Caco-2 (cell line): ENCODE measurements around the gene MRI1. TPM values are rescaled to one million over a fixed set of nuclear protein-coding genes. Genes with fewer than 3 reads are reported as not detected.

ENCODE experiments used
- BruUV-seq: library from RNA; stranded (reverse); fragments of 400-500 nt; replicated peaks from 2 replicates; lab custom pipeline; 2021; lab: Mats Ljungman, UMichigan
- CTCF ChIA-PET: fragments of 300-600 bp; sonication (Branson Sonifier 250); formaldehyde crosslinking; loops from one replicate; lab custom pipeline; 2022; ENCODE audit warnings: antibody characterized with exemption; lab: Charles Lee
- POLR2A ChIA-PET: fragments of 300-600 bp; sonication (Branson Sonifier 250); formaldehyde crosslinking; loops from one replicate; lab custom pipeline; 2022; ENCODE audit warnings: antibody characterized with exemption; lab: Charles Lee
- DNase-seq, 2 experiments: peaks; one replicate each; pipeline versions ENCODE4 v3.0.0 to v3.0.0-alpha.2; 2020 to 2022
- H3K27me3 ChIP-seq: replicated peaks from 2 replicates; pipeline ENCODE4 v1.6.0; 2011; ENCODE audit warnings: low read length; ENCODE audit not compliant: control insufficient read depth, insufficient read depth
- H3K36me3 ChIP-seq: 2 replicates; pipeline ENCODE4 v1.5.1; 2011; ENCODE audit warnings: low read length; ENCODE audit not compliant: control insufficient read depth, insufficient read depth
- H3K4me1 ChIP-seq: fragments of 250-450 bp; sonication (Bioruptor Pico); 2 replicates; pipeline ENCODE4 v1.5.1; 2020; ENCODE audit warnings: mild to moderate bottlenecking
- H3K4me3 ChIP-seq: 2 replicates; pipeline ENCODE4 v1.5.1; 2011; ENCODE audit warnings: low read depth, mild to moderate bottlenecking, control low read depth, low read length
- H3K9me3 ChIP-seq: fragments of 250-450 bp; sonication (Bioruptor Pico); 2 replicates; pipeline ENCODE4 v1.5.1; 2020; ENCODE audit warnings: mild to moderate bottlenecking, moderate library complexity
- H3K27ac Mint-ChIP-seq: one replicate; pipeline ENCODE4 v1.8.0; 2022; ENCODE audit warnings: mixed read lengths; ENCODE audit not compliant: unreplicated experiment
- H3K27me3 Mint-ChIP-seq: one replicate; pipeline ENCODE4 v1.8.0; 2022; ENCODE audit warnings: mixed read lengths; ENCODE audit not compliant: insufficient read depth, unreplicated experiment
- H3K36me3 Mint-ChIP-seq: one replicate; pipeline ENCODE4 v1.8.0; 2022; ENCODE audit warnings: mild to moderate bottlenecking, mixed read lengths; ENCODE audit not compliant: insufficient read depth, unreplicated experiment
- H3K4me1 Mint-ChIP-seq: one replicate; pipeline ENCODE4 v1.8.0; 2022; ENCODE audit warnings: low read depth, mixed read lengths; ENCODE audit not compliant: unreplicated experiment
- H3K4me3 Mint-ChIP-seq: one replicate; pipeline ENCODE4 v1.8.0; 2022; ENCODE audit warnings: mild to moderate bottlenecking, moderate library complexity, mixed read lengths; ENCODE audit not compliant: unreplicated experiment
- H3K9me3 Mint-ChIP-seq: one replicate; pipeline ENCODE4 v1.8.0; 2022; ENCODE audit warnings: mixed read lengths; ENCODE audit not compliant: unreplicated experiment
- CTCF ChIP-seq, 2 experiments: fragments of 200-600 bp in 1 of 2; IDR thresholded peaks; 1 replicate in 1 of 2; 2 replicates in 1 of 2; pipeline versions ENCODE4 v1.5.1 to v1.8.0; 2011 to 2022; ENCODE audit warnings: antibody characterized with exemption in 1 of 2, control low read depth in 1 of 2, inconsistent platforms in 1 of 2, low read depth in 1 of 2, low read length in 1 of 2, mild to moderate bottlenecking in 1 of 2, moderate library complexity in 1 of 2; ENCODE audit not compliant: insufficient read depth in 1 of 2, severe bottlenecking in 1 of 2, unreplicated experiment in 1 of 2
- intact Hi-C: fragments of 100-400 bp; cut with micrococcal nuclease; formaldehyde crosslinking; loops from one replicate; pipeline ENCODE4 v1.10.0; 2022; ENCODE audit not compliant: unreplicated experiment
- total RNA-seq: library from RNA; stranded (reverse); gene quantifications from 2 replicates; pipeline ENCODE4 v1.2.3, GENCODE V29; 2022

MRI1 gene
- total RNA-seq, 1 experiment from 2014 or later, result 25.7 TPM

- no peak overlapping the region for H3K27ac Mint-ChIP-seq
- H3K27me3 ChIP-seq, result no peaks in the 10 kb centered on the region
- H3K27me3 Mint-ChIP-seq, result no peaks in the 10 kb centered on the region
- intact Hi-C loops, result no loop called here
- no peak for TF ChIP-seq CTCF (IDR thresholded peaks at IDR 0.05; ENCODE audit: insufficient read depth in 1 of 2, low read depth in 1 of 2, low read length in 1 of 2, severe bottlenecking in 1 of 2, unreplicated experiment in 1 of 2)
- DNase-seq, result no peak
- H3K9me3 Mint-ChIP-seq, result peaks cover 10% of the 10 kb centered on the region
- H3K9me3 ChIP-seq, result no peaks in the 10 kb centered on the region
- no peaks in the 10 kb centered on the region for H3K36me3 Mint-ChIP-seq
- no TSS peak for BruUV-seq
- no peak overlapping the region for H3K4me3 Mint-ChIP-seq
- H3K4me1 ChIP-seq, result peaks cover 2% of the 10 kb centered on the region
- CTCF ChIA-PET, result interaction anchor here (1.3 kb wide), 1 partner anchor 53 kb away, joined by 6 read pairs; no protein-coding TSS in a partner anchor
- H3K4me3 ChIP-seq, result no peak overlapping the region
- H3K4me1 Mint-ChIP-seq, result no peaks in the 10 kb centered on the region
- POLR2A ChIA-PET, result no interaction called here
- no peaks in the 10 kb centered on the region; the same call in 1 of the 2 replicates for H3K36me3 ChIP-seq
Observed at GRCh38 chr19:13808856-13809255, 44.5 kb downstream of the MRI1 start.

- POLR2A ChIA-PET, result no interaction called here
- no peaks in the 10 kb centered on the region for H3K4me1 Mint-ChIP-seq
Observed at GRCh38 chr19:13812544-13812943, 48.2 kb downstream of the MRI1 start.

GRCh38 chr19:13813147-13813546, 48.8 kb downstream of the MRI1 start:
- Mint-ChIP-seq H3K9me3 (peaks cover 10% of the 10 kb centered on the region), H3K27ac (no peak overlapping the region), H3K36me3 (peaks cover 8% of the 10 kb centered on the region), H3K4me3 (no peak overlapping the region), H3K27me3 (no peaks in the 10 kb centered on the region), H3K4me1 (no peaks in the 10 kb centered on the region)
- intact Hi-C loops, result no loop called here
- CTCF ChIA-PET, result no interaction called here
- Histone ChIP-seq H3K4me3 (no peak overlapping the region), H3K36me3 (peaks cover 2% of the 10 kb centered on the region; the same call in 1 of the 2 replicates), H3K27me3 (no peaks in the 10 kb centered on the region), H3K4me1 (no peaks in the 10 kb centered on the region), H3K9me3 (no peaks in the 10 kb centered on the region)
- POLR2A ChIA-PET, result interaction anchor here (0.5 kb wide), 1 partner anchor 53 kb away, joined by 8 read pairs; no protein-coding TSS in a partner anchor
- no TSS peak for BruUV-seq
- no peak for TF ChIP-seq CTCF (IDR thresholded peaks at IDR 0.05; ENCODE audit: insufficient read depth in 1 of 2, low read depth in 1 of 2, low read length in 1 of 2, severe bottlenecking in 1 of 2, unreplicated experiment in 1 of 2)
- no peak for DNase-seq

More at GRCh38 chr19:13812544-13812943, 48.2 kb downstream of the MRI1 start:
- no peaks in the 10 kb centered on the region for H3K9me3 ChIP-seq
- H3K4me1 ChIP-seq, result no peaks in the 10 kb centered on the region
- intact Hi-C loops, result no loop called here
- Mint-ChIP-seq H3K4me3 (no peak overlapping the region), H3K27me3 (no peaks in the 10 kb centered on the region), H3K9me3 (peaks cover 10% of the 10 kb centered on the region), H3K36me3 (peaks cover 6% of the 10 kb centered on the region), H3K27ac (no peak overlapping the region)
- no TSS peak for BruUV-seq
- H3K4me3 ChIP-seq, result no peak overlapping the region
- TF ChIP-seq CTCF (IDR thresholded peaks at IDR 0.05; ENCODE audit: insufficient read depth in 1 of 2, low read depth in 1 of 2, low read length in 1 of 2, severe bottlenecking in 1 of 2, unreplicated experiment in 1 of 2), result no peak
- DNase-seq, result no peak
- peaks cover 2% of the 10 kb centered on the region; the same call in 1 of the 2 replicates for H3K36me3 ChIP-seq
- CTCF ChIA-PET, result interaction anchor here (0.7 kb wide), 1 partner anchor 806 kb away, joined by 4 read pairs; no protein-coding TSS in a partner anchor
- no peaks in the 10 kb centered on the region for H3K27me3 ChIP-seq
